GM12878 (cell line): Measurements from ENCODE around the gene OR6N1. TPM values are rescaled to one million over a fixed set of nuclear protein-coding genes. Genes with fewer than 3 reads are reported as not detected.

Experiments used
- ATAC-seq: fragments of 200-7000 bp; cut with Tn5 transposase; 3 replicates; pipeline ENCODE4 v1.9.1; 2020; ENCODE audit warnings: mild to moderate bottlenecking, moderate library complexity
- BruUV-seq: library from RNA; stranded (reverse); fragments of 400-500 nt; replicated peaks from 2 replicates; lab custom pipeline; 2021; lab: Mats Ljungman, UMichigan
- CTCF ChIA-PET: fragments of 300-600 bp; sonication (Branson Sonifier 250); formaldehyde crosslinking; extraction: SDS; loops from one replicate; lab custom pipeline; 2021; ENCODE audit warnings: inconsistent platforms; lab: Yijun Ruan, JAX
- POLR2A ChIA-PET: fragments of 350-600 bp; formaldehyde crosslinking; extraction: SDS; loops from one replicate; lab custom pipeline; 2021; ENCODE audit warnings: inconsistent platforms; lab: Charles Lee
- RAD21 ChIA-PET: fragments of 300-600 bp; sonication (Branson Sonifier 250); formaldehyde crosslinking; loops from one replicate; lab custom pipeline; 2023; ENCODE audit warnings: antibody characterized with exemption; ENCODE audit not compliant: unreplicated experiment; lab: Charles Lee
- SMC1A ChIA-PET: fragments of 300-600 bp; sonication (Branson Sonifier 250); formaldehyde crosslinking; loops from one replicate; lab custom pipeline; 2023; ENCODE audit not compliant: unreplicated experiment, uncharacterized antibody; lab: Charles Lee
- DNase-seq: peaks from one replicate; pipeline ENCODE4 v3.0.0-alpha.2; 2011; ENCODE audit warnings: low read depth, low spot score
- FAIRE-seq: peaks from 3 replicates; lab custom pipeline; 2011; peaks lifted over from hg19 to GRCh38; lab: Jason Lieb, UNC
- H2AFZ ChIP-seq: 2 replicates; pipeline ENCODE4 v1.6.0; 2011; ENCODE audit warnings: low read depth, low read length, control low read depth; ENCODE audit not compliant: control insufficient read depth
- H3K27ac ChIP-seq: 2 replicates; pipeline ENCODE4 v1.5.1; 2011; ENCODE audit warnings: control low read depth; ENCODE audit not compliant: control insufficient read depth, insufficient read depth
- H3K27me3 ChIP-seq, 2 experiments: replicated peaks in 1 of 2; 2 replicates each; pipeline versions ENCODE4 v1.6.0 to v1.6.1; 2011; ENCODE audit warnings: low read length in 1 of 2; ENCODE audit not compliant: control insufficient read depth in 2 of 2, insufficient read depth in 2 of 2
- H3K36me3 ChIP-seq, 2 experiments: 2 replicates each; pipeline ENCODE4 v1.5.1; 2011; ENCODE audit warnings: low read length in 1 of 2; ENCODE audit not compliant: control insufficient read depth in 2 of 2, insufficient read depth in 2 of 2
- H3K4me1 ChIP-seq: 2 replicates; pipeline ENCODE4 v1.6.1; 2011; ENCODE audit warnings: mild to moderate bottlenecking, low read length, moderate library complexity, mixed read lengths; ENCODE audit not compliant: control insufficient read depth, insufficient read depth
- H3K4me2 ChIP-seq: 2 replicates; pipeline ENCODE4 v1.6.0; 2011; ENCODE audit warnings: control low read depth; ENCODE audit not compliant: control insufficient read depth, insufficient read depth
- H3K4me3 ChIP-seq: fragments of 200-600 bp; sonication (generic); 2 replicates; pipeline ENCODE4 v1.5.1; 2016
- H3K79me2 ChIP-seq: 2 replicates; pipeline ENCODE4 v1.6.0; 2011; ENCODE audit warnings: low read length; ENCODE audit not compliant: control insufficient read depth, insufficient read depth
- H3K9ac ChIP-seq: 2 replicates; pipeline ENCODE4 v1.8.0; 2011; ENCODE audit warnings: low read length, control low read depth, mixed read lengths; ENCODE audit not compliant: control insufficient read depth, insufficient read depth
- H3K9me3 ChIP-seq: replicated peaks from 3 replicates; pipeline ENCODE4 v1.5.1; 2011; ENCODE audit warnings: mild to moderate bottlenecking, low read length; ENCODE audit not compliant: control insufficient read depth, insufficient read depth
- H4K20me1 ChIP-seq: 2 replicates; pipeline ENCODE4 v1.6.0; 2011; ENCODE audit not compliant: control insufficient read depth, insufficient read depth
- E2F8 ChIP-seq: fragments of 450-650 bp; IDR thresholded peaks from 2 replicates; pipeline ENCODE4 v1.6.1; 2018; ENCODE audit warnings: mild to moderate bottlenecking, low read depth, moderate library complexity; ENCODE audit not compliant: partially characterized antibody
- EP300 ChIP-seq, 2 experiments: fragments of 150-350 bp in 1 of 2; IDR thresholded peaks; 2 replicates each; pipeline ENCODE4 v1.6.1; 2011 to 2012; ENCODE audit warnings: low read depth in 2 of 2, low read length in 2 of 2, borderline replicate concordance in 1 of 2, improper control_type of control experiment in 1 of 2, inconsistent platforms in 1 of 2; ENCODE audit not compliant: control insufficient read depth in 1 of 2
- HDAC2 ChIP-seq: fragments of 200-600 bp; sonication (generic); IDR thresholded peaks from 2 replicates; pipeline ENCODE4 v1.6.1; 2017
- IKZF1 ChIP-seq: fragments of 450-650 bp; conservative IDR thresholded peaks from 2 replicates; pipeline ENCODE4 v1.6.1; 2017; ENCODE audit warnings: antibody characterized with exemption, mild to moderate bottlenecking
- SMAD5 ChIP-seq: IDR thresholded peaks from 2 replicates; pipeline ENCODE4 v1.6.1; 2016; ENCODE audit warnings: antibody characterized with exemption, low read depth
- TBL1XR1 ChIP-seq: IDR thresholded peaks from 2 replicates; pipeline ENCODE4 v1.6.1; 2012; ENCODE audit warnings: low read depth, low read length, improper control_type of control experiment
- YY1 ChIP-seq: IDR thresholded peaks from 2 replicates; pipeline ENCODE4 v1.6.1; 2011; ENCODE audit warnings: low read depth, mild to moderate bottlenecking, low read length
- ZNF622 ChIP-seq: fragments of 450-650 bp; IDR thresholded peaks from 2 replicates; pipeline ENCODE4 v1.6.1; 2017; ENCODE audit warnings: mild to moderate bottlenecking, inconsistent platforms
- WGBS: methylation state at CpG from one replicate; pipeline ENCODE4 v1.1.6; 2016; ENCODE audit warnings: low lambda C conversion rate; ENCODE audit not compliant: insufficient replicate concordance, insufficient coverage; ENCODE audit errors: missing lambda C conversion rate; 5-methylcytosine and 5-hydroxymethylcytosine counted together
- in situ Hi-C: fragments of 300-500 bp; cut with MboI; formaldehyde crosslinking; loops from 9 replicates; pipeline ENCODE4 v1.14.3; 2018; ENCODE audit warnings: mixed read lengths
- intact Hi-C: fragments of 100-400 bp; cut with micrococcal nuclease; formaldehyde crosslinking; loops from one replicate; pipeline ENCODE4 v1.14.2; 2022; ENCODE audit not compliant: unreplicated experiment
- polyA plus RNA-seq, 11 experiments: library from polyadenylated mRNA; depleted of rRNA in 4 of 11; unstranded in 6 of 11; stranded (reverse) in 5 of 11; fragments of >200 nt; fragmentation: Nextera tagmentation in 4 of 11; fragmentation: Illumina TruSeq in 1 of 11; extraction: Ambion mirVana in 4 of 11; extraction: Trizol in 1 of 11; gene quantifications; 1 replicate in 1 of 11; 2 replicates in 10 of 11; pipeline versions ENCODE4 v1.2.1 to v1.2.3, GENCODE V29; 2011 to 2016; ENCODE audit warnings: inconsistent platforms in 2 of 11, missing spikeins in 2 of 11, low read depth in 1 of 11
- total RNA-seq, 4 experiments: library from RNA; depleted of rRNA in 3 of 4; stranded (reverse); fragments of >200 nt in 3 of 4; fragmentation: Illumina TruSeq in 1 of 4; extraction: Trizol in 1 of 4; gene quantifications; 2 replicates each; pipeline versions ENCODE4 v1.2.1 to v1.2.3, GENCODE V29; 2013 to 2021

Gene OR6N1
- total and polyA plus RNA-seq, 10 of the 15 experiments (the other 5 are each of a cell fraction or from before 2014, with no cell fraction given), result not detected

GRCh38 chr1:158731707-158732106 is 40.3 kb downstream of the OR6N1 start:
- DNase-seq, result no peak

More at GRCh38 chr1:158731707-158732106, 40.3 kb downstream of the OR6N1 start:
- ChIA-PET CTCF (no interaction called here), SMC1A (interaction anchor here (1.7 kb wide), 1 partner anchor 14 kb away, joined by 5 read pairs; no protein-coding TSS in a partner anchor), POLR2A (no interaction called here), RAD21 (no interaction called here)
- Histone ChIP-seq H3K27me3 (no peaks in the 10 kb centered on the region), H3K4me1 (no peaks in the 10 kb centered on the region), H3K9ac (no peak overlapping the region), H3K79me2 (no peaks in the 10 kb centered on the region), H2AFZ (no peak overlapping the region), H3K4me2 (no peak overlapping the region), H4K20me1 (no peaks in the 10 kb centered on the region), H3K36me3 (no peaks in the 10 kb centered on the region), H3K27ac (no peak overlapping the region), H3K9me3 (no peaks in the 10 kb centered on the region), H3K4me3 (no peak overlapping the region)
- BruUV-seq, result no TSS peak
- intact Hi-C loops, result no loop called here
- ATAC-seq (no peak), FAIRE-seq (no peak)
- 27% methylated on average over 4 of the region's 4 CpGs for WGBS
- TF ChIP-seq ZNF622, result no peak
- TF ChIP-seq TBL1XR1, result no peak
- no peak for TF ChIP-seq IKZF1
- TF ChIP-seq SMAD5, result no peak
- TF ChIP-seq EP300 (IDR thresholded peaks at IDR 0.05; ENCODE audit: borderline replicate concordance in 1 of 2, control insufficient read depth in 1 of 2, low read depth in 2 of 2, low read length in 2 of 2), result no peak
- no peak for TF ChIP-seq HDAC2
- no peak for TF ChIP-seq E2F8
- TF ChIP-seq YY1, result no peak
- in situ Hi-C loops, result no loop called here
